Fibroblast of lung (primary cell): ENCODE results near the gene LENG9. TPM values are rescaled to one million over a fixed set of nuclear protein-coding genes. Genes with fewer than 3 reads are reported as not detected.

ENCODE experiments used
- DNase-seq, 2 donors: peaks; one replicate each; pipeline versions ENCODE4 v3.0.0 to v3.0.0-alpha.2; 2010; ENCODE audit warnings: low read depth in 2 of 2
- H2AFZ ChIP-seq: 2 replicates; pipeline ENCODE4 v1.5.1; 2012; ENCODE audit warnings: low read length, control low read depth, inconsistent platforms
- H3K27ac ChIP-seq: 2 replicates; pipeline ENCODE4 v1.5.1; 2011; ENCODE audit warnings: low read length, control low read depth; ENCODE audit not compliant: insufficient read depth
- H3K27me3 ChIP-seq: 2 replicates; pipeline ENCODE4 v1.5.1; 2011; ENCODE audit warnings: mild to moderate bottlenecking, low read length; ENCODE audit not compliant: control insufficient read depth, insufficient read depth
- H3K36me3 ChIP-seq: 2 replicates; pipeline ENCODE4 v1.5.1; 2011; ENCODE audit warnings: low read length; ENCODE audit not compliant: control insufficient read depth, insufficient read depth
- H3K4me1 ChIP-seq: 2 replicates; pipeline ENCODE4 v1.5.1; 2011; ENCODE audit warnings: low read length; ENCODE audit not compliant: control insufficient read depth, insufficient read depth; ENCODE audit errors: extremely low read depth
- H3K4me2 ChIP-seq: 2 replicates; pipeline ENCODE4 v1.5.1; 2011; ENCODE audit warnings: low read length, control low read depth; ENCODE audit not compliant: insufficient read depth; ENCODE audit errors: extremely low read depth
- H3K4me3 ChIP-seq, 4 experiments: fragments of 200-600 bp in 1 of 4; sonication (generic) in 1 of 4; replicated peaks in 1 of 4; 2 replicates each; pipeline ENCODE4 v1.5.1; 2011 to 2016; ENCODE audit warnings: low read length in 4 of 4, low read depth in 3 of 4, mild to moderate bottlenecking in 3 of 4, control low read depth in 2 of 4, inconsistent platforms in 1 of 4, mixed read lengths in 1 of 4; ENCODE audit not compliant: insufficient read depth in 1 of 4; ENCODE audit errors: control extremely low read depth in 1 of 4
- H3K79me2 ChIP-seq: 2 replicates; pipeline ENCODE4 v1.5.1; 2012; ENCODE audit warnings: mild to moderate bottlenecking, low read length, inconsistent platforms; ENCODE audit not compliant: control insufficient read depth, insufficient read depth
- H3K9ac ChIP-seq: 2 replicates; pipeline ENCODE4 v1.5.1; 2011; ENCODE audit warnings: mild to moderate bottlenecking, low read length, control low read depth; ENCODE audit not compliant: insufficient read depth
- H3K9me3 ChIP-seq: 2 replicates; pipeline ENCODE4 v1.5.1; 2012; ENCODE audit warnings: low read depth, low read length; ENCODE audit not compliant: control insufficient read depth, insufficient read depth
- H4K20me1 ChIP-seq: 2 replicates; pipeline ENCODE4 v1.5.1; 2011; ENCODE audit warnings: low read length; ENCODE audit not compliant: control insufficient read depth, insufficient read depth; ENCODE audit errors: extremely low read depth
- CTCF ChIP-seq, 2 donors: IDR thresholded peaks in 1 of 2; conservative IDR thresholded peaks in 1 of 2; 1 replicate in 1 of 2; 2 replicates in 1 of 2; pipeline ENCODE4 v1.5.1; 2011 to 2012; ENCODE audit warnings: low read length in 2 of 2, control low read depth in 1 of 2, inconsistent platforms in 1 of 2, low read depth in 1 of 2, mild to moderate bottlenecking in 1 of 2
- EZH2 ChIP-seq: IDR thresholded peaks from 2 replicates; pipeline ENCODE4 v1.5.1; 2012; ENCODE audit warnings: low read length, control low read depth, mild to moderate bottlenecking; ENCODE audit errors: missing control alignments
- polyA plus RNA-seq, 2 donors: library from polyadenylated mRNA; depleted of rRNA in 1 of 2; stranded (reverse) in 1 of 2; unstranded in 1 of 2; fragments of >200 nt; gene quantifications; 2 replicates each; pipeline ENCODE4 v1.2.1, GENCODE V29; 2011 to 2012; ENCODE audit warnings: missing spikeins in 1 of 2
- total RNA-seq: library from RNA; depleted of rRNA; stranded (reverse); fragments of >200 nt; gene quantifications from 2 replicates; pipeline ENCODE4 v1.2.1, GENCODE V29; 2014

LENG9 gene
- total and polyA plus RNA-seq, 2 donors (not counting 1 experiment from before 2014, with no cell fraction given): 0.84 to 16.7 TPM

GRCh38 chr19:54415208-54415900 is 48.2 kb downstream of the LENG9 start, which contains the start of gene TTYH1:
Gene TTYH1, plus strand, starts transcription at chr19:54415464. Its CDS starts 89 bp downstream, at chr19:54415553.
- H3K4me3 ChIP-seq: no peak within 1 kb of the TSS
- TF ChIP-seq CTCF (conservative IDR thresholded peaks at IDR 0.05 in 1 of 2, IDR thresholded peaks at IDR 0.05 in 1 of 2; ENCODE audit: low read depth in 1 of 2, low read length in 2 of 2): no peak
- no peak for TF ChIP-seq EZH2
- no peaks in the 10 kb centered on the region for H4K20me1 ChIP-seq
- DNase-seq: no peak
- H3K27me3 ChIP-seq: peaks cover 5% of the 10 kb centered on the region
- H2AFZ ChIP-seq: no peak within 1 kb of the TSS
- no peak within 1 kb of the TSS for H3K27ac ChIP-seq
- no peaks in the 10 kb centered on the region for H3K36me3 ChIP-seq
- H3K9me3 ChIP-seq: no peaks in the 10 kb centered on the region
- no peaks in the 10 kb centered on the region for H3K4me1 ChIP-seq
- no peaks in the 10 kb centered on the region for H3K79me2 ChIP-seq
- H3K4me2 ChIP-seq: no peak within 1 kb of the TSS
- no peak within 1 kb of the TSS for H3K9ac ChIP-seq

- H3K4me2 ChIP-seq: no peak overlapping the region
- H3K27me3 ChIP-seq: peaks cover 2% of the 10 kb centered on the region
- no peaks in the 10 kb centered on the region for H3K36me3 ChIP-seq
- no peak overlapping the region for H3K4me3 ChIP-seq
- DNase-seq: no peak
- H3K79me2 ChIP-seq: no peaks in the 10 kb centered on the region
- H3K27ac ChIP-seq: no peak overlapping the region
- H4K20me1 ChIP-seq: no peaks in the 10 kb centered on the region
- no peaks in the 10 kb centered on the region for H3K9me3 ChIP-seq
- TF ChIP-seq CTCF (conservative IDR thresholded peaks at IDR 0.05 in 1 of 2, IDR thresholded peaks at IDR 0.05 in 1 of 2; ENCODE audit: low read depth in 1 of 2, low read length in 2 of 2): no peak
- no peak for TF ChIP-seq EZH2
- no peak overlapping the region for H3K9ac ChIP-seq
- H3K4me1 ChIP-seq: no peaks in the 10 kb centered on the region
- H2AFZ ChIP-seq: no peak overlapping the region
Observed at GRCh38 chr19:54414156-54414555, 49.4 kb downstream of the LENG9 start.

GRCh38 chr19:54412877-54413276 is 50.7 kb downstream of the LENG9 start:
- TF ChIP-seq EZH2 (no peak), CTCF (conservative IDR thresholded peaks at IDR 0.05 in 1 of 2, IDR thresholded peaks at IDR 0.05 in 1 of 2; ENCODE audit: low read depth in 1 of 2, low read length in 2 of 2) (no peak)

More at GRCh38 chr19:54412877-54413276, 50.7 kb downstream of the LENG9 start:
- Histone ChIP-seq H3K9ac (no peak overlapping the region), H4K20me1 (no peaks in the 10 kb centered on the region), H3K27ac (no peak overlapping the region), H3K9me3 (no peaks in the 10 kb centered on the region), H3K4me1 (no peaks in the 10 kb centered on the region), H3K36me3 (no peaks in the 10 kb centered on the region), H2AFZ (no peak overlapping the region), H3K27me3 (peaks cover 2% of the 10 kb centered on the region), H3K4me2 (no peak overlapping the region), H3K79me2 (no peaks in the 10 kb centered on the region), H3K4me3 (no peak overlapping the region)
- DNase-seq: no peak

Other genes with a start within 250 kb of the LENG9 start
- not detected in 2 replicates for gene LILRB3, start 240.8 kb downstream of the LENG9 start, total RNA-seq
- gene LILRB3, start 240.8 kb downstream of the LENG9 start, polyA plus RNA-seq: not detected in 2 replicates
- not detected in 2 replicates for gene LILRA6, start 221.0 kb downstream of the LENG9 start, total RNA-seq
- gene LILRA6, start 221.0 kb downstream of the LENG9 start, polyA plus RNA-seq: not detected in 2 replicates
- gene LILRB5, start 206.5 kb downstream of the LENG9 start, total RNA-seq: not detected in 2 replicates
- gene LILRB5, start 206.5 kb downstream of the LENG9 start, polyA plus RNA-seq: not detected in 2 replicates
- gene LILRB2, start 182.7 kb downstream of the LENG9 start, total RNA-seq: not detected in 2 replicates
- gene LILRB2, start 182.7 kb downstream of the LENG9 start, polyA plus RNA-seq: not detected in 2 replicates
- not detected in 2 replicates for gene LILRA5, start 150.6 kb downstream of the LENG9 start, total RNA-seq
- not detected in 2 replicates for gene LILRA5, start 150.6 kb downstream of the LENG9 start, polyA plus RNA-seq
- not detected in 2 replicates for gene LILRA4, start 124.6 kb downstream of the LENG9 start, total RNA-seq
- gene LILRA4, start 124.6 kb downstream of the LENG9 start, polyA plus RNA-seq: not detected in 2 replicates
- not detected in 2 replicates for gene LAIR1, start 98.8 kb downstream of the LENG9 start, total RNA-seq
- gene LAIR1, start 98.8 kb downstream of the LENG9 start, polyA plus RNA-seq: not detected in 2 replicates
- not detected in 2 replicates for gene TTYH1, start 48.3 kb downstream of the LENG9 start, total RNA-seq
- gene TTYH1, start 48.3 kb downstream of the LENG9 start, polyA plus RNA-seq: not detected in 2 replicates
- 20.8 and 32.4 TPM in 2 replicates for gene LENG8, start 14.6 kb downstream of the LENG9 start, total RNA-seq
- 11.0 and 12.7 TPM in 2 replicates for gene LENG8, start 14.6 kb downstream of the LENG9 start, polyA plus RNA-seq
- 14.7 and 15.9 TPM in 2 replicates for gene CDC42EP5, start 9.5 kb upstream of the LENG9 start, total RNA-seq
- 3.4 and 7.2 TPM in 2 replicates for gene CDC42EP5, start 9.5 kb upstream of the LENG9 start, polyA plus RNA-seq
- gene LAIR2, start 39.1 kb upstream of the LENG9 start, total RNA-seq: not detected in 2 replicates
- gene LAIR2, start 39.1 kb upstream of the LENG9 start, polyA plus RNA-seq: not detected in 2 replicates
- not detected in 2 replicates for gene LILRA2, start 110.0 kb upstream of the LENG9 start, total RNA-seq
- gene LILRA2, start 110.0 kb upstream of the LENG9 start, polyA plus RNA-seq: not detected in 2 replicates
- gene LILRA1, start 129.9 kb upstream of the LENG9 start, total RNA-seq: not detected in 2 replicates
- not detected in 2 replicates for gene LILRA1, start 129.9 kb upstream of the LENG9 start, polyA plus RNA-seq
- not detected in 2 replicates for gene LILRB1, start 166.7 kb upstream of the LENG9 start, total RNA-seq
- not detected in 2 replicates for gene LILRB1, start 166.7 kb upstream of the LENG9 start, polyA plus RNA-seq
- gene LILRB4, start 199.2 kb upstream of the LENG9 start, total RNA-seq: not detected in 2 replicates
- not detected in 2 replicates for gene LILRB4, start 199.2 kb upstream of the LENG9 start, polyA plus RNA-seq